ENCODE measurements around the gene GLDN.
"Not testable (repeated sequence)": the region's sequence is repeated elsewhere in the genome, so short reads cannot be mapped to it uniquely, and the experiment has no call there.

Gene GLDN

DNA sequence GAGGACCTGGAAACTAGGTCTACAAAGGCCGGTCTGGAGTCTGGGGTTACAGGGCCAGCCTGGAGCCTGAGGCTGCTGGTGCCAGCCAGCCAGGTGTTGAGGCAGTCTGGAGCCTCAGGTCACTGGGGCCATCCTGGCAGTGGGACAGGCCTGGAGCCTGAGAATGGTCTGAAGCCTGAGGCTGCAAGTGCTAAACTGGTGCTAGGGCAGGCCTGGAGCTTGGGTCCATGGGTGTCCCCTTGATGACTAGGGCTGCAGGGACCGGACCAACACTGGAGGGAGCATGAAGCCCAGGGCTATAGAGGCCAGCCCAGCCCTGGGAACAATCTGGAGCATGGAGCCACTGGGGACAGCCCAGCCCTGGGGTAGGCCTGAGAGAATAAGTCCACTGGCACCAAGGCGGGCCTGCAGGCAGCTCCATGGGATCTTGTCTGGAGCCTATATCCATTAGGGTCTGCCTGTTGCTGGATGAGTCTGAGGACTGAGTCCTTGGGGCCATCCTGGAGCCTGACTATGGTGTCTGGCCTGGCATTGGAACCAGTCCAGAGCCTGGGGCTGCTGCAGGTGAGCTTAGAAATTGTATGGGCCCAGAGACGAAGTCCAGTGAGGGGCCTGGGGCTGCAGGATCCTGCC, 101.9 kb downstream of the GLDN start:
- no peak for DNase-seq

DNA sequence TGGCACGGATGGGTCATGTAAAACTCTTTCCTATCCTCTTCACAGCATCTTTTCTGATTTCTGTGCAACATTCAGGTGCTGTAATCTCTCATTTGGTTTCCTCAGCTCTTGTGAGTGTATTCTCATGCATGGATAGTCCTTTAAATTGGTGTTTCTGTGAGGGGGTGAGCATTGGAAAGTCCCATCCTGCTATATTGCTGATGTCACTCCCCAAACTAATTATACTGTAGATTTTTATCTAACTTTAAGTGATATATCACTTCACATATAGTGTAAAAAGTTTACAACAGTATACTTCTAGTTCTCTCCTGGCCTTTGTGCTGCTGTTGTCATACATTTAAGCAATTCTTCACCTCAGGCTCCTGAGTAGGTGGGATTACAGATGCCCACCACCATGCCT, 102.7 kb downstream of the GLDN start:
- no peak for DNase-seq

DNA sequence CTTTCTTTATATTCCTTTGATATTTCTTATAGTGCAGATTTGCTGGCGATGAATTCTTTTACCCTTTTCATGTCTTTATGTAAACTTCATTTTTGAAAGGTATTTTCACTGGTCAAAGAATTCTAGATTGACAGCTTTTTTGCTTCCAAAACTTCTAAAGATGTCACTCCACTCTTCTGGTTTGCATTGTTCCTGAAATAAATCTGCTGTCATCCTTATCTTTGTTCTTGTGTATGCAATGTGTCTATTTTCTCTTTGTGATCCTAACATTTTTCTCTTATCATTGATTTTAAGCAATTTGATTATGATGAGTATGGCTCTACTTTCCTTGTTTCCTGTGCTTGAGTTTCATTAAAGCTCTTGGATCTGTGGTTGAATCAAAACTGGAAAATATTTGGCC, 103.4 kb downstream of the GLDN start:
- no peak for DNase-seq

DNA sequence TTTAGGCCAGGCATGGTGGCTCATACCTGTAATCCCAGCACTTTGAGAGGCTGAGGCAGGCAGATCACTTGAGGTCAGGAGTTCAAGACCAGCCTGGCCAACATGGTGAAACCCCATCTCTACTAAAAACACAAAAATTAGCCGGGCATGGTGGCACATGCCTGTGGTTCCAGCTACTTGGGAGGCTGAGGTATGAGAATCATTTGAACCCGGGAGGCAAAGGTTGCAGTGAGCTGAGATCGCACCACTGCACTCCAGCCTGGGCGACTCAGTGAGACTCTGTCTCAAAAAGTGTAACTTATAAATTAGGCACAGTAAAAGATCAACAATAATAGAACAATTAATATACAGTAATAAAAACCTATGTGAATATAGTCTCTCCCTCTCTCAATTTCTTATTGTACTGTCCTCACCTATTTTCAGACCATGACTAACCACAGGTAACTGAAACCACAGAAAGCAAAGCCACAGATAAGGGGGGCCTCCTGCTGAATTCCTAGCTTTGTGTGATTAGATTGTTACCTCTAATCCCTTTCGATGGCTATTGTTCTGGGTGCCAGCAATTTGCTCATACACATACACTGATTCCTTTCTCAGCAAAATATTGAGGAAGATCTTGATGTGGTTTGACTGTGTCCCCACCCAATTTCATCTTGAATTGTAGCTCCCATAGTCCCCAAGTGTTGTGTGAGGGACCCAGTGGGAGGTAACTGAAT, 104.7 kb downstream of the GLDN start:
- not testable (repeated sequence) for DNase-seq

DNA sequence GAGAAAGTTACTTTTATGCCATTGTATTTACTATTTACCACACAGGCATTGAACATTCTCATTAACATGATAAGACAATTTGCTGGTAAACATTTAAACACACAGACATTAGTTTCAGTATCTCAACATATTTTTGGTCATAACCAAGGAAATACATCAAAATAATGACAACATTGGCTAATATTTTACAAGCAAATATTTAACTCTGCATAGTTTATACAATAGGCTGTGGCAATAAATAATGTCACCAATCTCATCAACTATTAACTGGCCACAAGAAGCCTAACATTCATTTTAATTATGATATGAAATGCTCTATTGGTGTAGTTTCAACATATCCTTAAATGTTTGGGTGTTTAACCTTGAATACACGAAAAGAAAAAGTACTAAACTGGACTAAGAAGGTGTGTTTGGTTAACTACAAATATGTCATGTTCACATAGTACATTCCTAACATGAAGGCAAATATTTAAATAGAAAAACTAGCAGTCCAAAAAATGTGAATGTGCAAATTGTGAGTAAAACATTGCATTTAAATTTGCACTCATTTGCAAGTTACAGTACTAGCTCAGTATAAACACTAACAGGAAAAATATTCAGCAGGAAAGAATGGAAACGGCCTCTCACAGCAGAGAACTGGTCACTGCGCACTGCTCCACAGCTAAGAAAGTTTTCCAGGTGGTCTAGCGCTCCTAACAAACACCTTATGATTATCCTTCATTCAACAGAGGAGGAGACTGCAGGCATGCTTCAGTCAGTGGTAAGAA, 106.6 kb downstream of the GLDN start:
- DNase-seq = no peak

DNA sequence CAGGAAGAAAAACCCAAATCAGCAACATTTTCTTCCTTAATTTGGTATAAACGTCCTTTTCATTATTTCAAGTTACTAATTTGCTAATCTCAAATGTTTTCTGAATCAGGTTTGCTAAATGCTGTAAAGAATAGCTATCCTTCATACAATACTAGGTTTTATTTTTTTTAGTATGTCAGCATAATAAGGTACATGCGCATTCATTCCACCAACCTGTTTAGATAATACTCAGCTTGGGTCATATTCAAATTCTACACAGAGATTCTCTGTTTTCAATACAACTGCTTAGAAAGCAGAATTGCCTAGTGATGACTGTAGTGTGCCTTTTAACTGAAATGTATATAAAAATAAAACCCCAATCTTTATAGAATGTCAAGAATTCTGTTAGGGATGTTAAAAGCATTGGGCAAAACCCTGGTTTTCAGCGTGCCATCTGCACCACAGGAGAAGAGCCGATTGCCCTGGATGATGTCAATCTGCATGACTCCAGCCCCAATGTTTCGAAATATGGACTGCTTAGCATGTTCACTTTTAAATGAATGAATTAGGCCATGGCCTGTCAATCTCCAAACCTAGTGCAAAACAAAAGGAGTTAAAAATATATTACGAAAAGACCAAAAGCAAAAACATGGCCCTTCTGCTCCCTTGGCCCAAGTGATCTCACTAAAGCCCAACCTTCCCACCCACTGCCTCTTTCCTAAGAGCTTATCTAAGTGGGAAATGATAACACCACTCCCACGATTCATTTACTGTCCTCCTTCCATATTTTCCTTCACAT, 107.4 kb downstream of the GLDN start:
- DNase-seq = no peak

DNA sequence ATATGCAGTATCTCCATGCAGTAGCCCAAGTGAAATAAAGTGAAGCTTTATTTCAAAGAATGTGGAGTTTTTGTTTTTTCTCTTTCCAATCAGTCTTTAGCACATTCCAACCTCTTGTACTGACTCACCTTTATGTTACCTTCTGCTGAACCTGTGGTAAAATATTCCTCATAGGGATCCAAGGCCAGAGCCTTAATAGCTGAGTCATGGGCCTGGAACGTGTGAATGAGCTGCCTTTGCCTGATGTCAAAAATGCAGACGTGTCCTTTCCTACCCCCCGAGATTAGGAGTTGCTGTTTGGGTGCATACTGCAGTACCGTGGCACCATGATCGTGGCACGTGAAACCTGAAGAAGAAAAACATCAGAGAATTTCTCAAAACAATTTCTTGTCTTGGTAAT, 108.5 kb downstream of the GLDN start:
- no peak for DNase-seq
